ENCODE measurements around the gene AP1S1.

GRCh38 chr7:101124376-101125056 lies 29.8 kb upstream of the AP1S1 start:
- TF ChIP-seq CTCF (IDR thresholded peaks at IDR 0.05) (no peak), POLR2A (IDR thresholded peaks at IDR 0.05) (no peak), EP300 (IDR thresholded peaks at IDR 0.05) (no peak)

All from suprapubic skin (tissue), 3 donors.